Esophagus mucosa (tissue), 1 donor: ENCODE results near the gene HMHB1. TPM values are rescaled to one million over a fixed set of nuclear protein-coding genes. Genes with fewer than 3 reads are reported as not detected.

Source experiments
- ATAC-seq: fragments of 200-7000 bp; cut with Tn5 transposase; one replicate; pipeline ENCODE4 v1.9.1; 2020
- total RNA-seq: library from RNA; stranded (reverse); gene quantifications from one replicate; pipeline ENCODE4 v1.2.4, GENCODE V29; 2023
- donor health status: DM: yes; HTN: yes; CAD: no.

HMHB1 gene
- not detected for total RNA-seq

- ATAC-seq = no peak
Observed at GRCh38 chr5:143812085-143812705, at the start of gene HMHB1. Gene HMHB1, plus strand, starts transcription at chr5:143812161.

GRCh38 chr5:143762636-143763220, 49.2 kb upstream of the HMHB1 start:
- ATAC-seq = no peak

GRCh38 chr5:143767162-143767561, 44.8 kb upstream of the HMHB1 start:
- no peak for ATAC-seq

GRCh38 chr5:143769026-143769786, 42.8 kb upstream of the HMHB1 start:
- no peak for ATAC-seq

- ATAC-seq = no peak
Observed at GRCh38 chr5:143770450-143770849, 41.5 kb upstream of the HMHB1 start.

- no peak for ATAC-seq
Observed at GRCh38 chr5:143771189-143771588, 40.8 kb upstream of the HMHB1 start.

- ATAC-seq = no peak
Observed at GRCh38 chr5:143771602-143772001, 40.4 kb upstream of the HMHB1 start.

- ATAC-seq = no peak
Observed at GRCh38 chr5:143772621-143773020, 39.3 kb upstream of the HMHB1 start.

GRCh38 chr5:143775258-143775657, 36.7 kb upstream of the HMHB1 start:
- no peak for ATAC-seq

- no peak for ATAC-seq
Observed at GRCh38 chr5:143776951-143777350, 35.0 kb upstream of the HMHB1 start.

- ATAC-seq = no peak
Observed at GRCh38 chr5:143779506-143779905, 32.5 kb upstream of the HMHB1 start.

GRCh38 chr5:143781993-143782520, 29.9 kb upstream of the HMHB1 start:
- ATAC-seq = no peak

GRCh38 chr5:143782588-143783386, 29.2 kb upstream of the HMHB1 start:
- no peak for ATAC-seq

GRCh38 chr5:143788401-143788800, 23.6 kb upstream of the HMHB1 start:
- no peak for ATAC-seq

- no peak for ATAC-seq
Observed at GRCh38 chr5:143790457-143791112, 21.4 kb upstream of the HMHB1 start.

- no peak for ATAC-seq
Observed at GRCh38 chr5:143791848-143792731, 19.9 kb upstream of the HMHB1 start.

- no peak for ATAC-seq
Observed at GRCh38 chr5:143793249-143793648, 18.7 kb upstream of the HMHB1 start.

GRCh38 chr5:143796125-143796524, 15.8 kb upstream of the HMHB1 start:
- no peak for ATAC-seq

- no peak for ATAC-seq
Observed at GRCh38 chr5:143796753-143797152, 15.2 kb upstream of the HMHB1 start.

- ATAC-seq = no peak
Observed at GRCh38 chr5:143800715-143801114, 11.2 kb upstream of the HMHB1 start.

GRCh38 chr5:143801252-143801939, 10.6 kb upstream of the HMHB1 start:
- no peak for ATAC-seq
